HCT116 (cell line): ENCODE measurements around the gene HERPUD1. TPM values are rescaled to one million over a fixed set of nuclear protein-coding genes. Genes with fewer than 3 reads are reported as not detected.

Experiments
- ATAC-seq: fragments of 200-7000 bp; cut with Tn5 transposase; 2 replicates; pipeline ENCODE4 v1.9.1; 2020; ENCODE audit warnings: mild to moderate bottlenecking, moderate library complexity
- BruUV-seq: library from RNA; stranded (reverse); fragments of 400-500 nt; replicated peaks from 2 replicates; lab custom pipeline; 2021; lab: Mats Ljungman, UMichigan
- CTCF ChIA-PET: fragments of 300-600 bp; sonication (Branson Sonifier 250); formaldehyde crosslinking; loops from one replicate; lab custom pipeline; 2021; ENCODE audit warnings: antibody characterized with exemption; lab: Charles Lee
- POLR2A ChIA-PET: fragments of 300-600, 350-600 bp; sonication (Branson Sonifier 250); formaldehyde crosslinking; loops from one replicate; lab custom pipeline; 2021; ENCODE audit warnings: antibody characterized with exemption; lab: Charles Lee
- RAD21 ChIA-PET, 2 experiments: fragments of 300-600 bp; sonication (Branson Sonifier 250); formaldehyde crosslinking; loops; one replicate each; lab custom pipeline; 2023; ENCODE audit warnings: low total read pairs in 2 of 2; ENCODE audit not compliant: uncharacterized antibody in 2 of 2, unreplicated experiment in 2 of 2, low non-redundant PET in 1 of 2; lab: Charles Lee
- DNase-seq: peaks from one replicate; pipeline ENCODE4 v3.0.0-alpha.2; 2010; ENCODE audit warnings: low read depth, low spot score
- H2AFZ ChIP-seq: fragments of 200-600 bp; shearing (Covaris generic), sonication (generic); 2 replicates; pipeline ENCODE4 v1.6.1; 2017; ENCODE audit warnings: low read depth, mixed run types, mixed read lengths, antibody characterized with exemption, low read length; ENCODE audit not compliant: poor library complexity, severe bottlenecking
- H3K27ac ChIP-seq: 2 replicates; pipeline ENCODE4 v1.5.1; 2012; ENCODE audit warnings: low read depth, low read length
- H3K27me3 ChIP-seq: fragments of 200-600 bp; sonication (generic); 2 replicates; pipeline ENCODE4 v1.6.1; 2016; ENCODE audit warnings: mixed run types, low read length, mixed read lengths; ENCODE audit not compliant: insufficient read depth
- H3K36me3 ChIP-seq, 2 experiments: fragments of 200-500 bp in 1 of 2; fragments of 200-600 bp in 1 of 2; sonication (Bioruptor generic) in 1 of 2; sonication (generic) in 1 of 2; 2 replicates each; pipeline versions ENCODE4 v1.5.1 to v1.6.1; 2014 to 2016; ENCODE audit warnings: low read length in 2 of 2, inconsistent platforms in 1 of 2, mixed read lengths in 1 of 2, mixed run types in 1 of 2; ENCODE audit not compliant: insufficient read depth in 2 of 2, control insufficient read depth in 1 of 2
- H3K4me1 ChIP-seq, 2 experiments: fragments of 200-600 bp in 1 of 2; sonication (generic) in 1 of 2; 2 replicates each; pipeline versions ENCODE4 v1.5.1 to v1.6.1; 2012 to 2017; ENCODE audit warnings: low read length in 2 of 2, inconsistent platforms in 1 of 2, mild to moderate bottlenecking in 1 of 2, mixed read lengths in 1 of 2, mixed run types in 1 of 2, moderate library complexity in 1 of 2; ENCODE audit not compliant: insufficient read depth in 2 of 2, control insufficient read depth in 1 of 2
- H3K4me2 ChIP-seq: fragments of 200-600 bp; sonication (generic); 2 replicates; pipeline ENCODE4 v1.6.1; 2017; ENCODE audit warnings: mixed run types, low read length, mixed read lengths
- H3K4me3 ChIP-seq, 2 experiments: fragments of 200-600 bp in 1 of 2; sonication (generic) in 1 of 2; replicated peaks in 1 of 2; 2 replicates each; pipeline ENCODE4 v1.5.1; 2011 to 2016; ENCODE audit warnings: low read length in 2 of 2, control low read depth in 1 of 2, low read depth in 1 of 2, mild to moderate bottlenecking in 1 of 2, mixed read lengths in 1 of 2, mixed run types in 1 of 2
- H3K79me2 ChIP-seq: fragments of 200-600 bp; sonication (generic); 2 replicates; pipeline ENCODE4 v1.6.1; 2017; ENCODE audit warnings: mild to moderate bottlenecking, mixed run types, low read length, moderate library complexity, mixed read lengths; ENCODE audit not compliant: insufficient read depth
- H3K9ac ChIP-seq: fragments of 200-600 bp; sonication (generic); 2 replicates; pipeline ENCODE4 v1.6.1; 2016; ENCODE audit warnings: low read length, mixed read lengths
- H3K9me2 ChIP-seq: fragments of 200-600 bp; sonication (generic), shearing (Covaris generic); 2 replicates; pipeline ENCODE4 v1.6.1; 2017; ENCODE audit warnings: mixed run types, mild to moderate bottlenecking, moderate library complexity; ENCODE audit not compliant: insufficient read depth
- H3K9me3 ChIP-seq, 2 experiments: fragments of 200-500 bp in 1 of 2; fragments of 200-600 bp in 1 of 2; sonication (Bioruptor generic) in 1 of 2; sonication (generic) in 1 of 2; 2 replicates each; pipeline ENCODE4 v1.6.1; 2014 to 2017; ENCODE audit warnings: low read length in 2 of 2, mixed read lengths in 2 of 2, inconsistent platforms in 1 of 2, low read depth in 1 of 2, mild to moderate bottlenecking in 1 of 2, mixed run types in 1 of 2, moderate library complexity in 1 of 2; ENCODE audit not compliant: control insufficient read depth in 1 of 2, insufficient read depth in 1 of 2
- H4K20me1 ChIP-seq: fragments of 200-600 bp; sonication (generic), shearing (Covaris generic); 2 replicates; pipeline ENCODE4 v1.6.1; 2017; ENCODE audit warnings: mixed run types, mild to moderate bottlenecking, moderate library complexity; ENCODE audit not compliant: insufficient read depth
- CEBPB ChIP-seq: IDR thresholded peaks from 2 replicates; pipeline ENCODE4 v1.6.1; 2012; ENCODE audit warnings: low read depth
- EZH2phosphoT487 ChIP-seq: fragments of 200-600 bp; IDR thresholded peaks from 2 replicates; pipeline ENCODE4 v1.6.1; 2018; ENCODE audit warnings: antibody characterized with exemption, borderline replicate concordance
- POLR2A ChIP-seq: IDR thresholded peaks from 2 replicates; pipeline ENCODE4 v1.7.0; 2011; ENCODE audit warnings: borderline replicate concordance; ENCODE audit not compliant: insufficient read depth, insufficient read length; ENCODE audit errors: extremely low read depth
- POLR2AphosphoS5 ChIP-seq: IDR thresholded peaks from 2 replicates; pipeline ENCODE4 v1.6.1; 2011; ENCODE audit warnings: mild to moderate bottlenecking, low read depth, low read length, moderate library complexity
- RAD21 ChIP-seq: IDR thresholded peaks from 2 replicates; pipeline ENCODE4 v1.6.1; 2012; ENCODE audit warnings: low read depth, mild to moderate bottlenecking
- SRF ChIP-seq: IDR thresholded peaks from 2 replicates; pipeline ENCODE4 v1.6.1; 2012; ENCODE audit warnings: low read depth
- YY1 ChIP-seq: IDR thresholded peaks from 2 replicates; pipeline ENCODE4 v1.6.1; 2011; ENCODE audit warnings: low read length, low read depth, moderate library complexity, mild to moderate bottlenecking; ENCODE audit not compliant: insufficient replicate concordance; ENCODE audit errors: extremely low read depth
- ZFX ChIP-seq: fragments of 450-650 bp; IDR thresholded peaks from 2 replicates; pipeline ENCODE4 v1.6.1; 2017
- ZNF274 ChIP-seq: fragments of 200-500 bp; sonication (Bioruptor generic); IDR thresholded peaks from 2 replicates; pipeline ENCODE4 v1.6.1; 2014; ENCODE audit warnings: mild to moderate bottlenecking, low read depth, low read length, inconsistent platforms
- intact Hi-C: fragments of 100-400 bp; cut with micrococcal nuclease; formaldehyde crosslinking; loops from 2 replicates; pipeline ENCODE4 v1.10.0; 2022
- total RNA-seq: library from RNA; stranded (reverse); gene quantifications from one replicate; pipeline ENCODE4 v1.2.1, GENCODE V29; 2021; ENCODE audit not compliant: unreplicated experiment
- TF ChIP-seq, protein P1 (sequence below): IDR thresholded peaks from 2 replicates; pipeline ENCODE4 v1.6.1; 2012

HERPUD1 gene
- total RNA-seq, 1 experiment from 2014 or later, result 113 TPM

GRCh38 chr16:56980201-56980535 is 48.2 kb downstream of the HERPUD1 start:
- Histone ChIP-seq H3K36me3 (no peaks in the 10 kb centered on the region), H3K27me3 (no peaks in the 10 kb centered on the region), H3K9ac (no peak overlapping the region), H3K4me3 (no peak overlapping the region), H3K79me2 (no peaks in the 10 kb centered on the region), H2AFZ (no peak overlapping the region), H3K27ac (no peak overlapping the region), H3K9me3 (no peaks in the 10 kb centered on the region), H4K20me1 (no peaks in the 10 kb centered on the region), H3K4me2 (no peak overlapping the region), H3K4me1 (peaks cover 12 to 20% of the 10 kb centered on the region in 2 experiments), H3K9me2 (no peaks in the 10 kb centered on the region)
- no peak for ATAC-seq
- no peak for DNase-seq
- ChIA-PET CTCF (no interaction called here), RAD21 (no interaction called here), POLR2A (no interaction called here)
- TF ChIP-seq YY1 (no peak), EZH2phosphoT487 (no peak), ZFX (no peak), POLR2A (no peak)
- intact Hi-C loops, result no loop called here
- no TSS peak for BruUV-seq

DNA sequence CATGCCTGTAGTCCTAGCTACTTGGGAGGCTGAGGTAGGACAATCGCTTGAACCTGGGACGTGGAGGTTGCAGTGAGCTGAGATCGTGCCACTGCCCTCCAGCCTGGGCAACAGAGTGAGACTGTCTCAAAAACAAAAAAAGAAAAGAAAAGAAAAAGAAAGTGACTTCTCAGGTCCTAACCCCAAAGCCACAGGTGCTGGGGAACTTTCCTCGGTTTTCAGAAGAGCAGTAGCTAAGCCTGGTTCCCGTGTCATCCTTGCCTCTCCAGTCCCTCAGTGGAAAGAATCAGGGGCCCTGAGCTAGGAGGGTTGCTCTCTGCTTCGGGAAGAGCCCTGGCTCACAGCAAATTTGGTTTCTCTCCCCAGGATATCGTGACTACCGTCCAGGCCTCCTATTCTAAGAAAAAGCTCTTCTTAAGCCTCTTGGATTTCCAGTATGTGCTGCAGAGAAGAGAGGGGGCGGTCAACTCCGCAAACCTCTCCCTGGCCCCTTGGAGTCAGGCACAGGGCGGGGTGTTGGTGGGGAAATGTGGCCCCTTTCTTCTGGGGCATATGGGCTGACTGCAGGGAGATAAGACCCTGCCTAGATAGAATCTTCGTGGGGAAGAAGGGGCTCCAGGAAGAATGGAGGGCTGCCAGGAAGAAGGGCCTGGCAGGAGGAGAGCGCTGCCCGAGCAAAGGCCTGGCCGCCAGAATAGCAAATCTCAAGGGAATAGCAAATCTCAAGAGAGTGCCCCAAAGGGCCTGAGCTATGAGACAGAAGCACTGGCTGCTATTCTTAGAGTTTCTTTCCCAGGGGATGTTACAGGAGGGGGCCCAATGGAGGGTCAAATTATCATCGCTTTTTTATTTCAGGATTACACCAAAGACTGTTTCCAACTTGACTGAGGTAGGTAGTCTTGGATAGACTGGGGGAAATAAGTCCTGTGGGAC is 49.1 kb downstream of the HERPUD1 start:
- RAD21 ChIA-PET, result no interaction called here
- H3K36me3 ChIP-seq, result no peaks in the 10 kb centered on the region

More for the DNA sequence above, 49.1 kb downstream of the HERPUD1 start:
- Histone ChIP-seq H3K79me2 (no peaks in the 10 kb centered on the region), H3K27ac (no peak overlapping the region), H3K9ac (no peak overlapping the region), H2AFZ (no peak overlapping the region)
- DNase-seq (no peak), ATAC-seq (no peak)
- TF ChIP-seq RAD21 (no peak), POLR2AphosphoS5 (no peak), YY1 (no peak), ZNF274 (no peak), CEBPB (no peak), SRF (no peak), ZFX (no peak)
- TF ChIP-seq, protein P1, sequence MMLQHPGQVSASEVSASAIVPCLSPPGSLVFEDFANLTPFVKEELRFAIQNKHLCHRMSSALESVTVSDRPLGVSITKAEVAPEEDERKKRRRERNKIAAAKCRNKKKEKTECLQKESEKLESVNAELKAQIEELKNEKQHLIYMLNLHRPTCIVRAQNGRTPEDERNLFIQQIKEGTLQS, result no peak
- TF ChIP-seq, all 23 proteins: peak for 0
- ChIA-PET POLR2A (no interaction called here), CTCF (no interaction called here)
- no peaks in the 10 kb centered on the region for H3K9me3 ChIP-seq
- H3K4me2 ChIP-seq, result no peak overlapping the region
- H4K20me1 ChIP-seq, result no peaks in the 10 kb centered on the region
- peaks cover 20 to 29% of the 10 kb centered on the region in 2 experiments for H3K4me1 ChIP-seq
- H3K9me2 ChIP-seq, result no peaks in the 10 kb centered on the region
- BruUV-seq, result no TSS peak
- no peaks in the 10 kb centered on the region for H3K27me3 ChIP-seq
- no peak overlapping the region for H3K4me3 ChIP-seq
- intact Hi-C loops, result no loop called here
